ENCODE results near the gene YPEL4.

Gene YPEL4

GRCh38 chr11:57604296-57605027, 45.2 kb downstream of the YPEL4 start:
- H3K27me3 ChIP-seq (ENCODE audit: insufficient read depth, low read length, poor library complexity): no peaks in the 10 kb centered on the region
- H3K27ac ChIP-seq (ENCODE audit: low read length): peak overlapping the region; percentile 84
- no peaks in the 10 kb centered on the region for H3K36me3 ChIP-seq (ENCODE audit: insufficient read depth, low read length)
- H3K9me3 ChIP-seq (ENCODE audit: insufficient read depth, low read length, severe bottlenecking): no peaks in the 10 kb centered on the region
- H3K4me2 ChIP-seq (ENCODE audit: insufficient read depth, low read length): peak overlapping the region; percentile 56
- peak; percentile 98 for ATAC-seq (ENCODE audit: insufficient read depth, low read depth)
- peaks cover 22% of the 10 kb centered on the region for H3K4me1 ChIP-seq (ENCODE audit: insufficient read depth, low read length)
- peak; percentile 89 for DNase-seq
- TF ChIP-seq CTCF (IDR thresholded peaks at IDR 0.05; ENCODE audit: borderline replicate concordance, extremely low read depth, low read length, poor library complexity, severe bottlenecking) (no peak), EZH2 (IDR thresholded peaks at IDR 0.05; ENCODE audit: borderline replicate concordance, low read depth, low read length, severe bottlenecking) (no peak)
- peak overlapping the region; percentile 55 for H3K9ac ChIP-seq (ENCODE audit: low read depth, low read length)
- H4K20me1 ChIP-seq (ENCODE audit: insufficient read depth, low read length): no peaks in the 10 kb centered on the region
- H3K79me2 ChIP-seq (ENCODE audit: insufficient read depth, low read length): no peaks in the 10 kb centered on the region
- peak overlapping the region; percentile 60 for H2AFZ ChIP-seq (ENCODE audit: low read depth, low read length)
- H3K4me3 ChIP-seq (ENCODE audit: low read depth in 1 of 2, low read length in 2 of 2): 0 out of 4 replicates have a peak overlapping the region, but pooled peaks of 1 of the 2 experiments have one; percentile 12

- no peak for TF ChIP-seq EZH2 (IDR thresholded peaks at IDR 0.05; ENCODE audit: borderline replicate concordance, low read depth, low read length, severe bottlenecking)
- no peak for TF ChIP-seq CTCF (IDR thresholded peaks at IDR 0.05; ENCODE audit: borderline replicate concordance, extremely low read depth, low read length, poor library complexity, severe bottlenecking)
- H3K79me2 ChIP-seq (ENCODE audit: insufficient read depth, low read length): no peaks in the 10 kb centered on the region
- no peaks in the 10 kb centered on the region for H4K20me1 ChIP-seq (ENCODE audit: insufficient read depth, low read length)
- H3K4me2 ChIP-seq (ENCODE audit: insufficient read depth, low read length): no peak overlapping the region
- DNase-seq (no peak), ATAC-seq (ENCODE audit: insufficient read depth, low read depth) (no peak)
- no peak overlapping the region for H3K4me3 ChIP-seq (ENCODE audit: low read depth in 1 of 2, low read length in 2 of 2)
- no peaks in the 10 kb centered on the region for H3K36me3 ChIP-seq (ENCODE audit: insufficient read depth, low read length)
- H3K9me3 ChIP-seq (ENCODE audit: insufficient read depth, low read length, severe bottlenecking): no peaks in the 10 kb centered on the region
- no peak overlapping the region for H2AFZ ChIP-seq (ENCODE audit: low read depth, low read length)
- no peak overlapping the region for H3K9ac ChIP-seq (ENCODE audit: low read depth, low read length)
- no peak overlapping the region for H3K27ac ChIP-seq (ENCODE audit: low read length)
- H3K4me1 ChIP-seq (ENCODE audit: insufficient read depth, low read length): peaks cover 22% of the 10 kb centered on the region
- no peaks in the 10 kb centered on the region for H3K27me3 ChIP-seq (ENCODE audit: insufficient read depth, low read length, poor library complexity)
Measured at GRCh38 chr11:57601297-57601696, 48.4 kb downstream of the YPEL4 start.

- Histone ChIP-seq H3K27ac (ENCODE audit: low read length) (no peak overlapping the region), H2AFZ (ENCODE audit: low read depth, low read length) (no peak overlapping the region), H3K9me3 (ENCODE audit: insufficient read depth, low read length, severe bottlenecking) (no peaks in the 10 kb centered on the region), H4K20me1 (ENCODE audit: insufficient read depth, low read length) (no peaks in the 10 kb centered on the region), H3K9ac (ENCODE audit: low read depth, low read length) (no peak overlapping the region), H3K27me3 (ENCODE audit: insufficient read depth, low read length, poor library complexity) (no peaks in the 10 kb centered on the region), H3K4me3 (ENCODE audit: low read depth in 1 of 2, low read length in 2 of 2) (no peak overlapping the region), H3K79me2 (ENCODE audit: insufficient read depth, low read length) (no peaks in the 10 kb centered on the region), H3K36me3 (ENCODE audit: insufficient read depth, low read length) (no peaks in the 10 kb centered on the region), H3K4me1 (ENCODE audit: insufficient read depth, low read length) (peaks cover 14% of the 10 kb centered on the region), H3K4me2 (ENCODE audit: insufficient read depth, low read length) (no peak overlapping the region)
- DNase-seq (no peak), ATAC-seq (ENCODE audit: insufficient read depth, low read depth) (no peak)
- TF ChIP-seq CTCF (IDR thresholded peaks at IDR 0.05; ENCODE audit: borderline replicate concordance, extremely low read depth, low read length, poor library complexity, severe bottlenecking) (no peak), EZH2 (IDR thresholded peaks at IDR 0.05; ENCODE audit: borderline replicate concordance, low read depth, low read length, severe bottlenecking) (no peak)
Measured at GRCh38 chr11:57599381-57599780, 50.3 kb downstream of the YPEL4 start.
